ENCODE measurements around the gene DOCK8. TPM values are rescaled to one million over a fixed set of nuclear protein-coding genes. Genes with fewer than 3 reads are reported as not detected.

DOCK8 gene
- polyA plus RNA-seq, 1 donor (not counting 4 experiments of a cell fraction or from before 2014, with no cell fraction given), result 1.5 TPM

DNA sequence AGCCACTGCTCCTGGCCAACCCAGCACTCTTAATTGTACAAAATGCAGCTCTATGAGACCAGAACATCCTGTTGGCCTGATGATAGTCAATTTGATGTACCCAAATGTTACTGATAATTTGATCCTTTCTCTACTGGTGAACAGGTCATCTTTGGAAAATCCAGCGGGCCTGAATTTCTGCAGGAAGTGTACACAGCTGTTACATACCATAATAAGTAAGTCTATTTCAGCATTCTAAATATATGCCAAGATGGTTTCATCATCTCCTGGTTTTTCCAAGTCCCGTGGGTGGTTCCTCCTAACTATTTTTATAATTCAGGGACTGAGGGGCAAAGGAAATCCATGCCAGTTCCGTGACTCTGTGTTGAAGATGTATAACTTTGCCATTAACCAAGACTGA is 155.4 kb downstream of the DOCK8 start:
- Histone ChIP-seq H3K9me1 (ENCODE audit: control insufficient read depth, extremely low read depth, insufficient read depth, low read length) (no peaks in the 10 kb centered on the region), H3K27ac (ENCODE audit: control insufficient read depth, insufficient read depth, low read length) (no peak overlapping the region), H3K4me2 (ENCODE audit: control insufficient read depth, extremely low read depth, insufficient read depth, low read depth, low read length) (no peak overlapping the region), H3K4me1 (ENCODE audit: control insufficient read depth, extremely low read depth, insufficient read depth, low read length) (no peaks in the 10 kb centered on the region), H3K27me3 (ENCODE audit: control insufficient read depth, extremely low read depth, insufficient read depth, low read length) (no peaks in the 10 kb centered on the region), H3K79me2 (ENCODE audit: control insufficient read depth, insufficient read depth, low read length) (no peaks in the 10 kb centered on the region), H3K4me3 (ENCODE audit: control insufficient read depth in 2 of 3, extremely low read depth in 1 of 3, insufficient read depth in 2 of 3, low read depth in 1 of 3, low read length in 3 of 3) (no peak overlapping the region), H2AFZ (ENCODE audit: control insufficient read depth, low read length) (no peak overlapping the region), H3K9me3 (ENCODE audit: control insufficient read depth, low read depth, low read length) (no peaks in the 10 kb centered on the region), H3K36me3 (ENCODE audit: control insufficient read depth in 2 of 2, extremely low read depth in 1 of 2, insufficient read depth in 2 of 2, low read length in 2 of 2) (no peaks in the 10 kb centered on the region), H3K9ac (ENCODE audit: control insufficient read depth, extremely low read depth, insufficient read depth, low read length) (no peak overlapping the region), H4K20me1 (ENCODE audit: control insufficient read depth, extremely low read depth, insufficient read depth, low read length) (no peaks in the 10 kb centered on the region)
- TF ChIP-seq, protein P1, sequence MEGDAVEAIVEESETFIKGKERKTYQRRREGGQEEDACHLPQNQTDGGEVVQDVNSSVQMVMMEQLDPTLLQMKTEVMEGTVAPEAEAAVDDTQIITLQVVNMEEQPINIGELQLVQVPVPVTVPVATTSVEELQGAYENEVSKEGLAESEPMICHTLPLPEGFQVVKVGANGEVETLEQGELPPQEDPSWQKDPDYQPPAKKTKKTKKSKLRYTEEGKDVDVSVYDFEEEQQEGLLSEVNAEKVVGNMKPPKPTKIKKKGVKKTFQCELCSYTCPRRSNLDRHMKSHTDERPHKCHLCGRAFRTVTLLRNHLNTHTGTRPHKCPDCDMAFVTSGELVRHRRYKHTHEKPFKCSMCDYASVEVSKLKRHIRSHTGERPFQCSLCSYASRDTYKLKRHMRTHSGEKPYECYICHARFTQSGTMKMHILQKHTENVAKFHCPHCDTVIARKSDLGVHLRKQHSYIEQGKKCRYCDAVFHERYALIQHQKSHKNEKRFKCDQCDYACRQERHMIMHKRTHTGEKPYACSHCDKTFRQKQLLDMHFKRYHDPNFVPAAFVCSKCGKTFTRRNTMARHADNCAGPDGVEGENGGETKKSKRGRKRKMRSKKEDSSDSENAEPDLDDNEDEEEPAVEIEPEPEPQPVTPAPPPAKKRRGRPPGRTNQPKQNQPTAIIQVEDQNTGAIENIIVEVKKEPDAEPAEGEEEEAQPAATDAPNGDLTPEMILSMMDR (optimal IDR thresholded peaks at IDR 0.05 in 1 of 3, IDR thresholded peaks at IDR 0.05 in 1 of 3, conservative IDR thresholded peaks at IDR 0.05 in 1 of 3; ENCODE audit: extremely low read depth in 1 of 3, insufficient read depth in 2 of 3, low read length in 3 of 3), result no peak
- no peak for TF ChIP-seq EZH2 (IDR thresholded peaks at IDR 0.05; ENCODE audit: low read length)
- FAIRE-seq (no peak), DNase-seq (ENCODE audit: low read depth, low spot score) (no peak)
- dilution Hi-C loops (cut with MboI; ENCODE audit: extremely low pct_ligation_motif_present, low sequenced_read_pairs), result no loop called here

GRCh38 chr9:371349-371748 is 156.7 kb downstream of the DOCK8 start:
- no peak overlapping the region for H3K9ac ChIP-seq (ENCODE audit: control insufficient read depth, extremely low read depth, insufficient read depth, low read length)
- H3K4me2 ChIP-seq (ENCODE audit: control insufficient read depth, extremely low read depth, insufficient read depth, low read depth, low read length), result no peak overlapping the region
- H2AFZ ChIP-seq (ENCODE audit: control insufficient read depth, low read length), result no peak overlapping the region
- FAIRE-seq (no peak), DNase-seq (ENCODE audit: low read depth, low spot score) (no peak)
- H3K27ac ChIP-seq (ENCODE audit: control insufficient read depth, insufficient read depth, low read length), result no peak overlapping the region
- no peaks in the 10 kb centered on the region for H3K4me1 ChIP-seq (ENCODE audit: control insufficient read depth, extremely low read depth, insufficient read depth, low read length)
- no peaks in the 10 kb centered on the region for H3K79me2 ChIP-seq (ENCODE audit: control insufficient read depth, insufficient read depth, low read length)
- H3K9me3 ChIP-seq (ENCODE audit: control insufficient read depth, low read depth, low read length), result no peaks in the 10 kb centered on the region
- TF ChIP-seq, protein P1 (optimal IDR thresholded peaks at IDR 0.05 in 1 of 3, IDR thresholded peaks at IDR 0.05 in 1 of 3, conservative IDR thresholded peaks at IDR 0.05 in 1 of 3; ENCODE audit: extremely low read depth in 1 of 3, insufficient read depth in 2 of 3, low read length in 3 of 3), result no peak
- no peak for TF ChIP-seq EZH2 (IDR thresholded peaks at IDR 0.05; ENCODE audit: low read length)
- dilution Hi-C loops (cut with MboI; ENCODE audit: extremely low pct_ligation_motif_present, low sequenced_read_pairs), result no loop called here
- H3K9me1 ChIP-seq (ENCODE audit: control insufficient read depth, extremely low read depth, insufficient read depth, low read length), result no peaks in the 10 kb centered on the region
- H4K20me1 ChIP-seq (ENCODE audit: control insufficient read depth, extremely low read depth, insufficient read depth, low read length), result no peaks in the 10 kb centered on the region
- no peaks in the 10 kb centered on the region for H3K27me3 ChIP-seq (ENCODE audit: control insufficient read depth, extremely low read depth, insufficient read depth, low read length)
- H3K4me3 ChIP-seq (ENCODE audit: control insufficient read depth in 2 of 3, extremely low read depth in 1 of 3, insufficient read depth in 2 of 3, low read depth in 1 of 3, low read length in 3 of 3), result no peak overlapping the region
- no peaks in the 10 kb centered on the region for H3K36me3 ChIP-seq (ENCODE audit: control insufficient read depth in 2 of 2, extremely low read depth in 1 of 2, insufficient read depth in 2 of 2, low read length in 2 of 2)
